H9 (cell line): ENCODE data around the gene CACNA2D3. TPM values are rescaled to one million over a fixed set of nuclear protein-coding genes. Genes with fewer than 3 reads are reported as not detected.

ENCODE experiments used
- DNase-seq: peaks from one replicate; pipeline ENCODE4 v3.0.0-alpha.2; 2017
- H2AFZ ChIP-seq: one replicate; pipeline ENCODE4 v1.6.1; 2013; ENCODE audit warnings: mild to moderate bottlenecking, low read length, control low read depth, moderate library complexity
- H2AK5ac ChIP-seq: 2 replicates; pipeline ENCODE4 v1.6.1; 2013; ENCODE audit warnings: low read length, control low read depth, mixed read lengths; ENCODE audit not compliant: insufficient read length
- H2BK120ac ChIP-seq: one replicate; pipeline ENCODE4 v1.6.1; 2013; ENCODE audit warnings: low read depth, mild to moderate bottlenecking, low read length, control low read depth, inconsistent platforms; ENCODE audit not compliant: poor library complexity, severe bottlenecking
- H2BK12ac ChIP-seq: 2 replicates; pipeline ENCODE4 v1.6.1; 2013; ENCODE audit warnings: low read length, control low read depth, mixed read lengths, low read depth; ENCODE audit not compliant: insufficient read length
- H2BK15ac ChIP-seq: 2 replicates; pipeline ENCODE4 v1.6.1; 2013; ENCODE audit warnings: low read depth, low read length, control low read depth
- H2BK20ac ChIP-seq: one replicate; pipeline ENCODE4 v1.6.1; 2013; ENCODE audit warnings: low read depth, mild to moderate bottlenecking, low read length, control low read depth, inconsistent platforms; ENCODE audit not compliant: poor library complexity, severe bottlenecking
- H2BK5ac ChIP-seq: 2 replicates; pipeline ENCODE4 v1.6.1; 2013; ENCODE audit warnings: low read length, control low read depth, mixed read lengths; ENCODE audit not compliant: insufficient read length
- H3K14ac ChIP-seq: 2 replicates; pipeline ENCODE4 v1.6.1; 2013; ENCODE audit warnings: low read length, control low read depth; ENCODE audit not compliant: insufficient read depth
- H3K18ac ChIP-seq: 2 replicates; pipeline ENCODE4 v1.6.1; 2013; ENCODE audit warnings: low read depth, mild to moderate bottlenecking, mixed read lengths, low read length, control low read depth; ENCODE audit not compliant: insufficient read length
- H3K23ac ChIP-seq: 2 replicates; pipeline ENCODE4 v1.6.1; 2013; ENCODE audit warnings: low read length, control low read depth, mixed read lengths, low read depth; ENCODE audit not compliant: insufficient read length
- H3K23me2 ChIP-seq: 2 replicates; pipeline ENCODE4 v1.6.1; 2013; ENCODE audit warnings: low read depth, mild to moderate bottlenecking, mixed read lengths, low read length, control low read depth; ENCODE audit not compliant: insufficient read length, poor library complexity, severe bottlenecking
- H3K27ac ChIP-seq: 2 replicates; pipeline ENCODE4 v1.5.1; 2013; ENCODE audit warnings: low read length, control low read depth, mixed read lengths, low read depth; ENCODE audit not compliant: insufficient read length
- H3K27me3 ChIP-seq: 2 replicates; pipeline ENCODE4 v1.6.1; 2013; ENCODE audit warnings: low read length, control low read depth, inconsistent platforms; ENCODE audit not compliant: insufficient read depth
- H3K4ac ChIP-seq: 2 replicates; pipeline ENCODE4 v1.6.1; 2013; ENCODE audit warnings: low read depth, mild to moderate bottlenecking, control low read depth, inconsistent platforms, low read length, moderate library complexity
- H3K4me1 ChIP-seq: 2 replicates; pipeline ENCODE4 v1.6.1; 2013; ENCODE audit warnings: low read length, control low read depth, inconsistent platforms; ENCODE audit not compliant: insufficient read depth
- H3K4me2 ChIP-seq: 2 replicates; pipeline ENCODE4 v1.6.1; 2013; ENCODE audit warnings: low read length, control low read depth, mixed read lengths; ENCODE audit not compliant: insufficient read length, insufficient read depth
- H3K56ac ChIP-seq: 2 replicates; pipeline ENCODE4 v1.6.1; 2013; ENCODE audit warnings: low read depth, mild to moderate bottlenecking, mixed read lengths, low read length, control low read depth; ENCODE audit not compliant: insufficient read length
- H3K79me1 ChIP-seq: 2 replicates; pipeline ENCODE4 v1.6.1; 2013; ENCODE audit warnings: low read depth, mild to moderate bottlenecking, moderate library complexity, low read length, control low read depth, inconsistent platforms; ENCODE audit not compliant: insufficient read depth, poor library complexity, severe bottlenecking
- H3K79me2 ChIP-seq: 2 replicates; pipeline ENCODE4 v1.6.1; 2013; ENCODE audit warnings: low read length, control low read depth, inconsistent platforms; ENCODE audit not compliant: insufficient read depth
- H3K9ac ChIP-seq: 2 replicates; pipeline ENCODE4 v1.6.1; 2013; ENCODE audit warnings: low read length, control low read depth, mixed read lengths; ENCODE audit not compliant: insufficient read length; ENCODE audit errors: extremely low read depth
- H3K9me3 ChIP-seq: one replicate; pipeline ENCODE4 v1.6.1; 2013; ENCODE audit warnings: low read depth, low read length, inconsistent platforms; ENCODE audit not compliant: control insufficient read depth
- H3T11ph ChIP-seq: one replicate; pipeline ENCODE4 v1.6.1; 2013; ENCODE audit warnings: mild to moderate bottlenecking, low read length, control low read depth, inconsistent platforms
- H4K20me1 ChIP-seq: one replicate; pipeline ENCODE4 v1.6.1; 2013; ENCODE audit not compliant: control insufficient read depth, insufficient read length, insufficient read depth
- H4K5ac ChIP-seq: 2 replicates; pipeline ENCODE4 v1.6.1; 2013; ENCODE audit warnings: low read depth, mild to moderate bottlenecking, mixed read lengths, low read length, control low read depth; ENCODE audit not compliant: insufficient read length
- H4K8ac ChIP-seq: replicated peaks from 2 replicates; pipeline ENCODE4 v1.6.1; 2013; ENCODE audit warnings: low read length, control low read depth, mixed read lengths, low read depth; ENCODE audit not compliant: insufficient read length
- H4K91ac ChIP-seq: 2 replicates; pipeline ENCODE4 v1.6.1; 2013; ENCODE audit warnings: low read depth, mild to moderate bottlenecking, moderate library complexity, mixed read lengths, low read length, control low read depth; ENCODE audit not compliant: insufficient read length
- H3K27ac Mint-ChIP-seq, 3 experiments: 2 replicates in 2 of 3; 3 replicates in 1 of 3; pipeline ENCODE4 v1.8.0; 2020 to 2021; ENCODE audit warnings: mixed read lengths in 3 of 3, mild to moderate bottlenecking in 1 of 3, moderate library complexity in 1 of 3
- H3K27me3 Mint-ChIP-seq: 2 replicates; pipeline ENCODE4 v1.8.0; 2021; ENCODE audit warnings: low read depth, mild to moderate bottlenecking, moderate library complexity, mixed read lengths
- H3K36me3 Mint-ChIP-seq, 3 experiments: 2 replicates in 2 of 3; 3 replicates in 1 of 3; pipeline ENCODE4 v1.8.0; 2020 to 2021; ENCODE audit warnings: low read depth in 3 of 3, mixed read lengths in 3 of 3; ENCODE audit not compliant: insufficient read depth in 1 of 3
- H3K4me1 Mint-ChIP-seq, 2 experiments: 2 replicates each; pipeline ENCODE4 v1.8.0; 2020; ENCODE audit warnings: mixed read lengths in 2 of 2
- H3K4me3 Mint-ChIP-seq, 2 experiments: 2 replicates in 1 of 2; 3 replicates in 1 of 2; pipeline ENCODE4 v1.8.0; 2020 to 2021; ENCODE audit warnings: mild to moderate bottlenecking in 2 of 2, mixed read lengths in 2 of 2, moderate library complexity in 1 of 2
- H3K9me3 Mint-ChIP-seq, 2 experiments: 2 replicates in 1 of 2; 3 replicates in 1 of 2; pipeline ENCODE4 v1.8.0; 2020; ENCODE audit warnings: mild to moderate bottlenecking in 2 of 2, mixed read lengths in 2 of 2, moderate library complexity in 1 of 2
- WGBS: extraction: QIAGEN DNeasy Blood & Tissue Kit; methylation state at CpG from one replicate; pipeline ENCODE4 v1.1.7; 2013; ENCODE audit warnings: missing lambda C conversion rate, low lambda C conversion rate, mixed read lengths; ENCODE audit not compliant: insufficient read length; ENCODE audit errors: extremely low coverage; 5-methylcytosine and 5-hydroxymethylcytosine counted together
- total RNA-seq: library from RNA; stranded (reverse); gene quantifications from 2 replicates; pipeline ENCODE4 v1.2.1, GENCODE V29; 2021
- TF ChIP-seq, protein P1 (sequence below): fragments of 200-600 bp; sonication (generic); conservative IDR thresholded peaks from 3 replicates; pipeline ENCODE4 v1.8.0; 2021; ENCODE audit warnings: antibody characterized with exemption, mild to moderate bottlenecking

The CACNA2D3 gene
- total RNA-seq, 1 experiment from 2014 or later, result 3.2 TPM

DNA sequence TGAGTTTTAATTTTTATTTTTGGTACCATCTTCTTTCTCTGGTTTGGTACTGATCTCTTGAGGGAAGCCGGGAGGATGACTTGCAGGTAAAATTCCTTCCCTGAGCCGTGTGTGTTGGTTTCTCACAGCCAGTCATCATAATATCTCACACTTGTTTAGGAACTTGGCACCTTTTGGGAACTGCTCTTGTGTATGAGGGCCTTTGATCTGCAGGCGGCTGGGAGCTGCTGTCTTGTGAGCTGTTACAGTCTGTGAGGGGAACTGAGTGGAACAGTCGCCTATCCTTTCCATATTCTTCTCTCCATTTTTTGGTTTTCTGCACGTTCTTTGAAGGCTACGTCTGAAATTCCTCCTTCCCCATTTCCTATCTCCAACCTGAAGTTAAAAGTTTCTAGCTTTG is 75.2 kb downstream of the CACNA2D3 start:
- Histone ChIP-seq H3K4me2 (no peak overlapping the region), H3K23ac (no peak overlapping the region), H3K27ac (no peak overlapping the region), H3K18ac (no peak overlapping the region), H3T11ph (no peak overlapping the region), H2BK15ac (no peak overlapping the region), H3K79me2 (no peaks in the 10 kb centered on the region), H3K14ac (no peak overlapping the region), H2AFZ (no peak overlapping the region), H3K27me3 (no peaks in the 10 kb centered on the region), H3K9ac (no peak overlapping the region), H3K4ac (no peak overlapping the region), H4K91ac (no peak overlapping the region), H3K79me1 (no peaks in the 10 kb centered on the region), H4K5ac (no peak overlapping the region), H2AK5ac (no peak overlapping the region), H3K9me3 (no peaks in the 10 kb centered on the region), H4K8ac (no peak overlapping the region), H3K4me1 (peaks cover 3% of the 10 kb centered on the region), H2BK12ac (no peak overlapping the region), H2BK120ac (no peak overlapping the region), H2BK20ac (no peak overlapping the region), H3K23me2 (no peaks in the 10 kb centered on the region), H4K20me1 (no peaks in the 10 kb centered on the region), H2BK5ac (no peak overlapping the region), H3K56ac (no peak overlapping the region)
- Mint-ChIP-seq H3K4me3 (no peak overlapping the region), H3K36me3 (peaks cover 0 to 5% (median 0%) of the 10 kb centered on the region in 3 experiments; a peak in 3 of 7 replicates), H3K27me3 (peaks cover 3% of the 10 kb centered on the region; the same call in 1 of the 2 replicates), H3K9me3 (peaks cover 6 to 14% of the 10 kb centered on the region in 2 experiments; a peak in 4 of 5 replicates), H3K4me1 (peaks cover 18 to 24% of the 10 kb centered on the region in 2 experiments), H3K27ac (no peak overlapping the region)
- TF ChIP-seq, protein P1, sequence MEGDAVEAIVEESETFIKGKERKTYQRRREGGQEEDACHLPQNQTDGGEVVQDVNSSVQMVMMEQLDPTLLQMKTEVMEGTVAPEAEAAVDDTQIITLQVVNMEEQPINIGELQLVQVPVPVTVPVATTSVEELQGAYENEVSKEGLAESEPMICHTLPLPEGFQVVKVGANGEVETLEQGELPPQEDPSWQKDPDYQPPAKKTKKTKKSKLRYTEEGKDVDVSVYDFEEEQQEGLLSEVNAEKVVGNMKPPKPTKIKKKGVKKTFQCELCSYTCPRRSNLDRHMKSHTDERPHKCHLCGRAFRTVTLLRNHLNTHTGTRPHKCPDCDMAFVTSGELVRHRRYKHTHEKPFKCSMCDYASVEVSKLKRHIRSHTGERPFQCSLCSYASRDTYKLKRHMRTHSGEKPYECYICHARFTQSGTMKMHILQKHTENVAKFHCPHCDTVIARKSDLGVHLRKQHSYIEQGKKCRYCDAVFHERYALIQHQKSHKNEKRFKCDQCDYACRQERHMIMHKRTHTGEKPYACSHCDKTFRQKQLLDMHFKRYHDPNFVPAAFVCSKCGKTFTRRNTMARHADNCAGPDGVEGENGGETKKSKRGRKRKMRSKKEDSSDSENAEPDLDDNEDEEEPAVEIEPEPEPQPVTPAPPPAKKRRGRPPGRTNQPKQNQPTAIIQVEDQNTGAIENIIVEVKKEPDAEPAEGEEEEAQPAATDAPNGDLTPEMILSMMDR, result no peak
- no CpG with 5 or more reads among the region's 6 CpGs for WGBS
- no peak for DNase-seq
